Raji (cell line): Measurements from ENCODE around the gene SHROOM3.

Experiments used
- POLR2A ChIP-seq: IDR thresholded peaks from 2 replicates; pipeline ENCODE4 v1.6.1; 2011; ENCODE audit warnings: low read depth, low read length, control low read depth; ENCODE audit not compliant: insufficient read depth

SHROOM3 gene

DNA sequence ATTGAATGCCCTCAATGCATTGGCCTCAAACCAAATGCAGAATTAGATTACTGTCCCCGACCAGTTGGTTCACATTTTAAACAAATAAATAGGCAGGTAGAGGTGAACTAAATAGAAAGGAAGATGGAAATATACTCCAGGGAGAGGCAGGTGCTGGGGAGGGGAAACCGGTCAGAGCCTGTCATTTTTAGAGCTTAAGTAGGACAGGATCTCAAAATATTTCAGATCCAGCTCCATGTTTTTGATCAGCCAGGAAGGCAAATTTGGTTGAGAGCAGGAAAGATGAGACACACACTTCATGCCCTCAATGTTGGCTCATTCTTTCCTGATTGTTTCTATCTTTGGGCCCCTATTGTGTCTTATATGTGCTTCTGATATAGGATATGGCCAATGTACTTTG, 206.7 kb downstream of the SHROOM3 start:
- TF ChIP-seq POLR2A, result no peak

GRCh38 chr4:76644831-76645485, 209.9 kb downstream of the SHROOM3 start:
- TF ChIP-seq POLR2A, result no peak

DNA sequence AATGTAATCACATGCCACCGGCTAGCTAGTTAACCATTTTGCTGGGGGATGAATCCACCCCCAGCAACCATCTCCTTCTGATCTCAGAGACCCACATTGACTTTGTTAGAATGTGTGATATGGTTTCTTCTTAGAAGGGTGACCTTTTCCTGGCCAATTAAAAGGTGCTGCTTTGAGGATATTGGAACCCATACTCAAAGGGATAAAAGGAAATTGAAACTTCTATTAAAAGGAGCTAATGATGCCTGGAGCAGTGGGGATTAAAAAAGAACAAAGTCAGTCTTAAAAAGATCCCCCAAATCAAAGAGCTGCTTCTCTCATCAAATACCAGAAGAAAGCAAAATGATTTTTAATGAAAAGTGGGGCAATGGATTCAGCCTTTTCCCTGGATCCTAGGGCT, 214.1 kb downstream of the SHROOM3 start:
- no peak for TF ChIP-seq POLR2A

GRCh38 chr4:76651616-76652015, 216.6 kb downstream of the SHROOM3 start:
- TF ChIP-seq POLR2A, result no peak

GRCh38 chr4:76652389-76652788, 217.4 kb downstream of the SHROOM3 start:
- TF ChIP-seq POLR2A, result no peak

DNA sequence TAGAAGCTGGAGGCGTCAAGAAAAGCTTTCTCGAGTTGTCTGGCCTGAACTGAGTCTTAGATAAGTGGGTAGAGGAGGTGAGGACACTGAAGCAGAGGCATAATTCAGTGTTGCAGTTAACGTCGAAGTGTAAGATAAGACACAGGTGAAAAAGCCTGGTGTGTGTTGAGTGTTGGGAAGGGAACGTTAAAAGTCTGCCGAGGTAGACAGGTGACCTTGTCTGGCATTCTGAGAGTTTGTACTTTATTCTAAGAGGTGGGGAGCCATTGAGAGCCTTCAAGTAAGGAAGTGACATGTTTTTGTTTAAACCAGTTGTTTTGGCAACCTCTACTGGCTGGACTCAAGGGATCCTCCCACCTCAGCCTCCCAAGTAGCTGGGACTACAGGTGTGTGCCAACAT, 219.1 kb downstream of the SHROOM3 start:
- TF ChIP-seq POLR2A, result no peak

GRCh38 chr4:76654791-76655190, 219.8 kb downstream of the SHROOM3 start:
- TF ChIP-seq POLR2A, result no peak

DNA sequence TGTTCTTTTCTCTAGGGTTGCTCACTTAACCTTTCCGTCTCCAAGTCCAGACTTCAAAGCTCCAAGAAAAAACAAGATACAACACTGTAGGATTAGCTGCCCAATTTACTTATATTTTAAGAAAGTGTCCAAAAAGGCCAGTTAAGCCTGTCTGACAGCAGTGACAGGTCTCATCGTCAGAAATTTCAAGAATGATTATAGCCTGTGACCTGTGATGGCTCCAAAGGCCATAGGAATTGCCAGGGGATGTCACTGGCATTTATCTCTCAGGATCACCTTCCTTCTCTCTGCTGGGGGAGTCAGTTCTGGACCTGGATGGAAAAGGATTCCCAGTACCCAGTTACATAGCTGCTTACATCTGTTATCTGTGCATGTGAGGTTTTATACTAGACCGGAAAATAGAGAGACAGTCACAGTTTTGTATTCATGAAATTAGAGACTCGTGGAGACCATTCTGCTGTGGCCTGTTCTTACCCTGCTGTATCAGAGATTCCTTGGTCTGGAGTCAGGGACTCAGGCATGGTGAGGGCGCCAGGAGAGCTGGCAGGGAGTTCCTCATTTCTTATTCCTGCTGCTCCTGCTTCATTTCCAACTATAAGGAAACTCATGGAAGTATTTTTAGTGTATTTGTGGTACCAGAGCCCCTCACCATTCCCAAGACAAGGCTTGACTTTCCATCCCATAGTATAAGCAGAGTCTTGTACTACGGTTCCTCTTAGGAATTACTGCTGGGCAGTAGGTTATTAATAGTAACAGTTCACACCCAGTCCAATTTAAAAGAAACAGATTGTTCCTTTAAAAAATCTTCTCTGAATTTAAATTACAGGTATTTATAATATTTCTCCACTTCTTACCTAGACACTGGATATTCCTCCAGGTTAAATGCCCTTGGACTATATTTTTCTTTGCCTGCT, 220.8 kb downstream of the SHROOM3 start:
- no peak for TF ChIP-seq POLR2A

DNA sequence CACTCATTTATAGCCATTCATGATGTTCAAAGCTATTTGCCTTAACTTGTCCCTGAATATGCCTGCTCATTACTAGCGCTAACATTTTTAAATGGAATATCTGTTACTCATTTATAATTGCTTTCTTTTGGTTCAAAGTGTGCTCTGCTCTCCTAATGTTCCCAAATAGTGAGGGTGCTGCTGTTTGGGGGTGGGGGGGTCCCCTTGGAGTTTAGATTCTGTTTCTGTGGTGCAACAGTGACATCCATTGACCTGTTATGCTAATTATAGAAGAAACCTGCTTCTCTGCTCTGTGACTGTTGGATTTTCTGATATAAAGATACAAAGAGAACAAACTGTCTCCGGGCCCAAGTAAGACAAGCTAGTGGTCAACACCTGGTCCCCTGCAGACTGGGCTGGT, 222.4 kb downstream of the SHROOM3 start:
- no peak for TF ChIP-seq POLR2A

GRCh38 chr4:76658231-76659102, 223.4 kb downstream of the SHROOM3 start:
- TF ChIP-seq POLR2A, result no peak

- no peak for TF ChIP-seq POLR2A
Measured at GRCh38 chr4:76659103-76659490, 224.1 kb downstream of the SHROOM3 start.

DNA sequence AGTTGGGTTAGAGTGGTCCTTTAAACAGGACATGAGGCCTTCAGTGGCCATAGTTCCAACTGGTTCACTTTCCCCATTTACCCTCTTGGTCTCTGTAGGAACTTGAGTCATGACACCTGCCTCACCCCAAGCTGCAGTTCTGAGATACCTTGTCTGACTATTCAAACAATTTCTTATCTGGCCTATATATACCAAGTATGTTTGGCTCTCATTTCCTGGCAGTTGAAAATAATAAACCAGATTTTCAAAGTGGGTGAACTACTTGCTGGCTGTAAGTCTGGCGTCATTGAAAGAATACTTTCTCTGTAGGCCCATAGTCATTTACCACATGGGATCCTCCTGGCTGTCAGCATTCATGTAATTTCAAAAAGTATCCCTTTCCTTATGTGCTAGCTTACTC, 228.8 kb downstream of the SHROOM3 start:
- TF ChIP-seq POLR2A, result no peak

DNA sequence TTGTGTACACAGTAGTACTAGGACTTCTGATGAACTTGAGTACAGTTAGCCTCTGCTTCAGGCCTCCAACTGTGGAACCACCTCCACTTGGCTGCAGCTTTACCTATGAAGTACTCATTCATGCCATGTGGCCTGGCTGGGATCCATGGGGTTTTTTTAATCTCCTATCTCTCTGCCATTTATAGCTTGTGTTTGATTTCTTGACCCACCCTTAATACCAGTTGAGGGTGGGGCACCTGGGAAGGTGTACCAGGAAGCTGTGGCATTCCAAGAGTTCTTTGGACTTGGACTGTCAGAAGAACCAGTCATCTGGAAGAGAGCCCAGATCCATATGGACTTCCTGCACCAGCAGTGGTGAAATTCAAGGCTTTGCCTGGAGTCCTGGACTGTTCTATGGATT, 230.1 kb downstream of the SHROOM3 start:
- TF ChIP-seq POLR2A, result no peak

DNA sequence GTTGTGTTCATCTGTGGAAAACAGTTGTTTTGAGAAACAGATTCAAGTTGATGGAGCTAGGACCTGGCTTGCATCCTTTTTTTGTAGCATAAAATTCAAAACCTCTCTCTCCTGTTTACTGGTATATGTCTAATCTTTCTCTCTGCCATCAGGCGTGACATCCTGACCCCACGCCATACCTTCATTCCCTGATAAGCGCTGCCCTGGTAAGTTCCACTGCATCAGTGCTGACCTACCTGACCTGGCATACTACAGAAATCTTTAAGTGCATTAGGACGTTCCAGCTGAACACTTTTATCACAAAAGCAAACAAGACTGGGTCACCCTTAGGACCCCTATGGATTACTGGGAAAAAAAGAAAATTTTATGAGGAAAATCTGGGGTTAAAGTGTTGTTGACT, 230.7 kb downstream of the SHROOM3 start:
- no peak for TF ChIP-seq POLR2A

GRCh38 chr4:76666944-76667532, 232.0 kb downstream of the SHROOM3 start:
- no peak for TF ChIP-seq POLR2A

DNA sequence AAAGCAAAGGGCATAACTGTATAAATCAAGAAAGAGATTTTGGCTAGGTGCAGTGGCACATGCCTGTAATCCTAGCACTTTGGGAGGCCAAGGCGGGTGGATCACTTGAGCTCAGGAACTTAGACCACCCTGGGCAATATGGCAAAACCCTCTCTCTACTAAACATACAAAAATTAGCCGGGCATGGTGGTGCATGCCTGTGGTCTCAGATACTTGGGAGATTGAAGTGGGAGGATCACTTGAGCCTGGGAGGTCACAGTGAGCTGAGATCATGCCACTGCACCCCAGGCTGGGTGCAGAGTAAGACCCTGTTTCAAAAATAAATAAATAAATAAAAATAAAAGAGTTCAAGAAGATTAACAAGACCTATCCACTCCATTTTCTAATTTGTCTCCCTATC, 235.6 kb downstream of the SHROOM3 start:
- TF ChIP-seq POLR2A, result no peak

GRCh38 chr4:76673362-76673761, 238.3 kb downstream of the SHROOM3 start:
- no peak for TF ChIP-seq POLR2A
